H9 (cell line): Measurements from ENCODE around the gene PKP1. TPM values are rescaled to one million over a fixed set of nuclear protein-coding genes. Genes with fewer than 3 reads are reported as not detected.

ENCODE experiments used
- DNase-seq: peaks from one replicate; pipeline ENCODE4 v3.0.0-alpha.2; 2017
- H2AFZ ChIP-seq: one replicate; pipeline ENCODE4 v1.6.1; 2013; ENCODE audit warnings: mild to moderate bottlenecking, low read length, control low read depth, moderate library complexity
- H2AK5ac ChIP-seq: 2 replicates; pipeline ENCODE4 v1.6.1; 2013; ENCODE audit warnings: low read length, control low read depth, mixed read lengths; ENCODE audit not compliant: insufficient read length
- H2BK120ac ChIP-seq: one replicate; pipeline ENCODE4 v1.6.1; 2013; ENCODE audit warnings: low read depth, mild to moderate bottlenecking, low read length, control low read depth, inconsistent platforms; ENCODE audit not compliant: poor library complexity, severe bottlenecking
- H2BK12ac ChIP-seq: 2 replicates; pipeline ENCODE4 v1.6.1; 2013; ENCODE audit warnings: low read length, control low read depth, mixed read lengths, low read depth; ENCODE audit not compliant: insufficient read length
- H2BK15ac ChIP-seq: 2 replicates; pipeline ENCODE4 v1.6.1; 2013; ENCODE audit warnings: low read depth, low read length, control low read depth
- H2BK20ac ChIP-seq: one replicate; pipeline ENCODE4 v1.6.1; 2013; ENCODE audit warnings: low read depth, mild to moderate bottlenecking, low read length, control low read depth, inconsistent platforms; ENCODE audit not compliant: poor library complexity, severe bottlenecking
- H2BK5ac ChIP-seq: 2 replicates; pipeline ENCODE4 v1.6.1; 2013; ENCODE audit warnings: low read length, control low read depth, mixed read lengths; ENCODE audit not compliant: insufficient read length
- H3K14ac ChIP-seq: 2 replicates; pipeline ENCODE4 v1.6.1; 2013; ENCODE audit warnings: low read length, control low read depth; ENCODE audit not compliant: insufficient read depth
- H3K18ac ChIP-seq: 2 replicates; pipeline ENCODE4 v1.6.1; 2013; ENCODE audit warnings: low read depth, mild to moderate bottlenecking, mixed read lengths, low read length, control low read depth; ENCODE audit not compliant: insufficient read length
- H3K23ac ChIP-seq: 2 replicates; pipeline ENCODE4 v1.6.1; 2013; ENCODE audit warnings: low read length, control low read depth, mixed read lengths, low read depth; ENCODE audit not compliant: insufficient read length
- H3K23me2 ChIP-seq: 2 replicates; pipeline ENCODE4 v1.6.1; 2013; ENCODE audit warnings: low read depth, mild to moderate bottlenecking, mixed read lengths, low read length, control low read depth; ENCODE audit not compliant: insufficient read length, poor library complexity, severe bottlenecking
- H3K27ac ChIP-seq: 2 replicates; pipeline ENCODE4 v1.5.1; 2013; ENCODE audit warnings: low read length, control low read depth, mixed read lengths, low read depth; ENCODE audit not compliant: insufficient read length
- H3K27me3 ChIP-seq: 2 replicates; pipeline ENCODE4 v1.6.1; 2013; ENCODE audit warnings: low read length, control low read depth, inconsistent platforms; ENCODE audit not compliant: insufficient read depth
- H3K4ac ChIP-seq: 2 replicates; pipeline ENCODE4 v1.6.1; 2013; ENCODE audit warnings: low read depth, mild to moderate bottlenecking, control low read depth, inconsistent platforms, low read length, moderate library complexity
- H3K4me1 ChIP-seq: 2 replicates; pipeline ENCODE4 v1.6.1; 2013; ENCODE audit warnings: low read length, control low read depth, inconsistent platforms; ENCODE audit not compliant: insufficient read depth
- H3K4me2 ChIP-seq: 2 replicates; pipeline ENCODE4 v1.6.1; 2013; ENCODE audit warnings: low read length, control low read depth, mixed read lengths; ENCODE audit not compliant: insufficient read length, insufficient read depth
- H3K56ac ChIP-seq: 2 replicates; pipeline ENCODE4 v1.6.1; 2013; ENCODE audit warnings: low read depth, mild to moderate bottlenecking, mixed read lengths, low read length, control low read depth; ENCODE audit not compliant: insufficient read length
- H3K79me1 ChIP-seq: 2 replicates; pipeline ENCODE4 v1.6.1; 2013; ENCODE audit warnings: low read depth, mild to moderate bottlenecking, moderate library complexity, low read length, control low read depth, inconsistent platforms; ENCODE audit not compliant: insufficient read depth, poor library complexity, severe bottlenecking
- H3K79me2 ChIP-seq: 2 replicates; pipeline ENCODE4 v1.6.1; 2013; ENCODE audit warnings: low read length, control low read depth, inconsistent platforms; ENCODE audit not compliant: insufficient read depth
- H3K9ac ChIP-seq: 2 replicates; pipeline ENCODE4 v1.6.1; 2013; ENCODE audit warnings: low read length, control low read depth, mixed read lengths; ENCODE audit not compliant: insufficient read length; ENCODE audit errors: extremely low read depth
- H3K9me3 ChIP-seq: one replicate; pipeline ENCODE4 v1.6.1; 2013; ENCODE audit warnings: low read depth, low read length, inconsistent platforms; ENCODE audit not compliant: control insufficient read depth
- H3T11ph ChIP-seq: one replicate; pipeline ENCODE4 v1.6.1; 2013; ENCODE audit warnings: mild to moderate bottlenecking, low read length, control low read depth, inconsistent platforms
- H4K20me1 ChIP-seq: one replicate; pipeline ENCODE4 v1.6.1; 2013; ENCODE audit not compliant: control insufficient read depth, insufficient read length, insufficient read depth
- H4K5ac ChIP-seq: 2 replicates; pipeline ENCODE4 v1.6.1; 2013; ENCODE audit warnings: low read depth, mild to moderate bottlenecking, mixed read lengths, low read length, control low read depth; ENCODE audit not compliant: insufficient read length
- H4K8ac ChIP-seq: replicated peaks from 2 replicates; pipeline ENCODE4 v1.6.1; 2013; ENCODE audit warnings: low read length, control low read depth, mixed read lengths, low read depth; ENCODE audit not compliant: insufficient read length
- H4K91ac ChIP-seq: 2 replicates; pipeline ENCODE4 v1.6.1; 2013; ENCODE audit warnings: low read depth, mild to moderate bottlenecking, moderate library complexity, mixed read lengths, low read length, control low read depth; ENCODE audit not compliant: insufficient read length
- H3K27ac Mint-ChIP-seq, 3 experiments: 2 replicates in 2 of 3; 3 replicates in 1 of 3; pipeline ENCODE4 v1.8.0; 2020 to 2021; ENCODE audit warnings: mixed read lengths in 3 of 3, mild to moderate bottlenecking in 1 of 3, moderate library complexity in 1 of 3
- H3K27me3 Mint-ChIP-seq: 2 replicates; pipeline ENCODE4 v1.8.0; 2021; ENCODE audit warnings: low read depth, mild to moderate bottlenecking, moderate library complexity, mixed read lengths
- H3K36me3 Mint-ChIP-seq, 3 experiments: 2 replicates in 2 of 3; 3 replicates in 1 of 3; pipeline ENCODE4 v1.8.0; 2020 to 2021; ENCODE audit warnings: low read depth in 3 of 3, mixed read lengths in 3 of 3; ENCODE audit not compliant: insufficient read depth in 1 of 3
- H3K4me1 Mint-ChIP-seq, 2 experiments: 2 replicates each; pipeline ENCODE4 v1.8.0; 2020; ENCODE audit warnings: mixed read lengths in 2 of 2
- H3K4me3 Mint-ChIP-seq, 2 experiments: 2 replicates in 1 of 2; 3 replicates in 1 of 2; pipeline ENCODE4 v1.8.0; 2020 to 2021; ENCODE audit warnings: mild to moderate bottlenecking in 2 of 2, mixed read lengths in 2 of 2, moderate library complexity in 1 of 2
- H3K9me3 Mint-ChIP-seq, 2 experiments: 2 replicates in 1 of 2; 3 replicates in 1 of 2; pipeline ENCODE4 v1.8.0; 2020; ENCODE audit warnings: mild to moderate bottlenecking in 2 of 2, mixed read lengths in 2 of 2, moderate library complexity in 1 of 2
- WGBS: extraction: QIAGEN DNeasy Blood & Tissue Kit; methylation state at CpG from one replicate; pipeline ENCODE4 v1.1.7; 2013; ENCODE audit warnings: missing lambda C conversion rate, low lambda C conversion rate, mixed read lengths; ENCODE audit not compliant: insufficient read length; ENCODE audit errors: extremely low coverage; 5-methylcytosine and 5-hydroxymethylcytosine counted together
- total RNA-seq: library from RNA; stranded (reverse); gene quantifications from 2 replicates; pipeline ENCODE4 v1.2.1, GENCODE V29; 2021
- TF ChIP-seq, protein P1 (sequence below): fragments of 200-600 bp; sonication (generic); conservative IDR thresholded peaks from 3 replicates; pipeline ENCODE4 v1.8.0; 2021; ENCODE audit warnings: antibody characterized with exemption, mild to moderate bottlenecking

The PKP1 gene
- total RNA-seq, 1 experiment from 2014 or later, result 0.09 TPM

DNA sequence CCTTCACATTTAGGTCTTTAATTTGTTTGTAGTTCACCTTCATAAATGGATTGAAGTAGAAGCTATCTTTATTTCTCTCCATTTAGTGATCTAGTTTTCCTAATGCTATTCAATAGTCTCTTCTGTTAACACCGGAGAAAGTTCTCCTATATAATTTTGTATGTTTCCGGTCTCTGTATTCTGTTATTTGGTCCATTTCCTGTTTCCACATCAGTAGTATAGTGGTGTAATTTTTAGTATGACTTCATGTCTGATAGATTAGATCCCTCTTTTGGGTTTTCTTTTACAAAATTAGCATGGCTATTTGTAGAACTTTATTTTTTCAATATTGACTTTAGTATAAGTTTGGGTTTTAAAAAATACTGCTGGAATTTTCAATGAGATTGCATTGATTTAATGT is 41.6 kb upstream of the PKP1 start:
- Histone ChIP-seq H3T11ph (no peak overlapping the region), H4K8ac (no peak overlapping the region), H4K91ac (no peak overlapping the region), H2BK15ac (no peak overlapping the region), H3K27ac (no peak overlapping the region), H3K9ac (no peak overlapping the region), H3K23me2 (no peaks in the 10 kb centered on the region), H4K5ac (no peak overlapping the region), H3K18ac (no peak overlapping the region), H3K79me1 (no peaks in the 10 kb centered on the region), H2BK20ac (no peak overlapping the region), H3K4ac (no peak overlapping the region), H3K27me3 (no peaks in the 10 kb centered on the region), H2AK5ac (no peak overlapping the region), H3K4me2 (no peak overlapping the region), H3K79me2 (no peaks in the 10 kb centered on the region), H3K9me3 (no peaks in the 10 kb centered on the region), H3K4me1 (no peaks in the 10 kb centered on the region), H2BK120ac (no peak overlapping the region), H2BK12ac (no peak overlapping the region), H3K23ac (no peak overlapping the region), H2BK5ac (no peak overlapping the region), H3K56ac (no peak overlapping the region), H2AFZ (no peak overlapping the region), H4K20me1 (no peaks in the 10 kb centered on the region), H3K14ac (no peak overlapping the region)
- no peak overlapping the region for H3K4me3 Mint-ChIP-seq
- H3K4me1 Mint-ChIP-seq, result no peaks in the 10 kb centered on the region
- peaks cover 22% of the 10 kb centered on the region for H3K27me3 Mint-ChIP-seq
- no CpG with 5 or more reads among the region's 2 CpGs for WGBS
- no peak overlapping the region for H3K27ac Mint-ChIP-seq
- peaks cover 3 to 13% (median 7%) of the 10 kb centered on the region in 3 experiments; a peak in 5 of 7 replicates for H3K36me3 Mint-ChIP-seq
- TF ChIP-seq, protein P1, sequence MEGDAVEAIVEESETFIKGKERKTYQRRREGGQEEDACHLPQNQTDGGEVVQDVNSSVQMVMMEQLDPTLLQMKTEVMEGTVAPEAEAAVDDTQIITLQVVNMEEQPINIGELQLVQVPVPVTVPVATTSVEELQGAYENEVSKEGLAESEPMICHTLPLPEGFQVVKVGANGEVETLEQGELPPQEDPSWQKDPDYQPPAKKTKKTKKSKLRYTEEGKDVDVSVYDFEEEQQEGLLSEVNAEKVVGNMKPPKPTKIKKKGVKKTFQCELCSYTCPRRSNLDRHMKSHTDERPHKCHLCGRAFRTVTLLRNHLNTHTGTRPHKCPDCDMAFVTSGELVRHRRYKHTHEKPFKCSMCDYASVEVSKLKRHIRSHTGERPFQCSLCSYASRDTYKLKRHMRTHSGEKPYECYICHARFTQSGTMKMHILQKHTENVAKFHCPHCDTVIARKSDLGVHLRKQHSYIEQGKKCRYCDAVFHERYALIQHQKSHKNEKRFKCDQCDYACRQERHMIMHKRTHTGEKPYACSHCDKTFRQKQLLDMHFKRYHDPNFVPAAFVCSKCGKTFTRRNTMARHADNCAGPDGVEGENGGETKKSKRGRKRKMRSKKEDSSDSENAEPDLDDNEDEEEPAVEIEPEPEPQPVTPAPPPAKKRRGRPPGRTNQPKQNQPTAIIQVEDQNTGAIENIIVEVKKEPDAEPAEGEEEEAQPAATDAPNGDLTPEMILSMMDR, result no peak
- H3K9me3 Mint-ChIP-seq, result peaks cover 20 to 23% of the 10 kb centered on the region in 2 experiments
- no peak for DNase-seq
